A549 (cell line): ENCODE data around the gene GATM. TPM values are rescaled to one million over a fixed set of nuclear protein-coding genes. Genes with fewer than 3 reads are reported as not detected.

Experiments
- ATAC-seq, 2 experiments: fragments of 200-7000 bp in 1 of 2; fragments of >200 bp in 1 of 2; cut with Nextera tagmentation in 1 of 2; cut with Tn5 transposase in 1 of 2; 3 replicates each; pipeline versions ENCODE4 v1.8.0 to v1.9.1; 2018 to 2020; ENCODE audit warnings: mild to moderate bottlenecking in 1 of 2, moderate library complexity in 1 of 2
- CTCF ChIA-PET: fragments of 300-600 bp; sonication (Branson Sonifier 250); formaldehyde crosslinking; extraction: SDS; loops from one replicate; lab custom pipeline; 2021; ENCODE audit warnings: antibody characterized with exemption, inconsistent platforms; lab: Yijun Ruan, JAX
- POLR2A ChIA-PET: fragments of 350-600 bp; formaldehyde crosslinking; extraction: SDS; loops from one replicate; lab custom pipeline; 2021; ENCODE audit warnings: antibody characterized with exemption, inconsistent platforms; lab: Yijun Ruan, JAX
- DNase-seq, 2 experiments: peaks; one replicate each; pipeline versions ENCODE4 v3.0.0 to v3.0.0-alpha.2; 2011 to 2016; ENCODE audit warnings: low read depth in 1 of 2, low spot score in 1 of 2
- FAIRE-seq: peaks from 2 replicates; lab custom pipeline; 2011; peaks lifted over from hg19 to GRCh38; lab: Jason Lieb, UNC
- H3K27ac ChIP-seq, 2 experiments: fragments of >200 bp; sonication (Bioruptor Twin); formaldehyde crosslinking; 3 replicates each; pipeline ENCODE4 v1.5.1; 2016 to 2017
- H3K4me1 ChIP-seq: fragments of >200 bp; sonication (Bioruptor Twin); formaldehyde crosslinking; 3 replicates; pipeline ENCODE4 v1.6.1; 2016
- H3K4me2 ChIP-seq: fragments of >200 bp; sonication (Bioruptor Twin); formaldehyde crosslinking; 3 replicates; pipeline ENCODE4 v1.6.1; 2016
- H3K4me3 ChIP-seq: fragments of >200 bp; sonication (Bioruptor Twin); formaldehyde crosslinking; 3 replicates; pipeline ENCODE4 v1.5.1; 2016
- H3K9me3 ChIP-seq: fragments of >200 bp; sonication (Bioruptor Twin); formaldehyde crosslinking; 3 replicates; pipeline ENCODE4 v1.6.1; 2016
- BHLHE40 ChIP-seq: IDR thresholded peaks from 2 replicates; pipeline ENCODE4 v1.6.1; 2012; ENCODE audit warnings: low read depth, low read length, inconsistent platforms
- CBX8 ChIP-seq: fragments of 200-600 bp; sonication (generic); IDR thresholded peaks from 2 replicates; pipeline ENCODE4 v1.6.1; 2016
- FOXS1 ChIP-seq: fragments of 250-450 bp; sonication (Bioruptor Pico); IDR thresholded peaks from 2 replicates; pipeline ENCODE4 v1.5.0; 2020; ENCODE audit warnings: mild to moderate bottlenecking, moderate library complexity
- HES2 ChIP-seq: fragments of >200 bp; sonication (Bioruptor Twin); formaldehyde crosslinking; IDR thresholded peaks from 2 replicates; pipeline ENCODE4 v1.6.1; 2016
- HEYL ChIP-seq: fragments of 250-450 bp; sonication (Bioruptor Pico); IDR thresholded peaks from 2 replicates; pipeline ENCODE4 v1.8.0; 2021; ENCODE audit warnings: mild to moderate bottlenecking, moderate library complexity
- HMGXB4 ChIP-seq: fragments of 250-450 bp; sonication (Bioruptor Pico); IDR thresholded peaks from 2 replicates; pipeline ENCODE4 v1.5.0; 2021; ENCODE audit warnings: mild to moderate bottlenecking, moderate library complexity, borderline replicate concordance
- HOXA7 ChIP-seq: fragments of 250-450 bp; sonication (Bioruptor Pico); IDR thresholded peaks from 2 replicates; pipeline ENCODE4 v1.5.0; 2020; ENCODE audit warnings: mild to moderate bottlenecking, moderate library complexity
- HOXB13 ChIP-seq: fragments of 250-450 bp; sonication (Bioruptor Pico); IDR thresholded peaks from 2 replicates; pipeline ENCODE4 v1.5.0; 2020; ENCODE audit warnings: low read depth, mild to moderate bottlenecking, moderate library complexity
- HOXB5 ChIP-seq: fragments of 250-450 bp; sonication (Bioruptor Pico); IDR thresholded peaks from 2 replicates; pipeline ENCODE4 v1.5.0; 2020; ENCODE audit warnings: mild to moderate bottlenecking, moderate library complexity
- JUN ChIP-seq, 2 experiments: fragments of >200 bp; sonication (Bioruptor Twin); formaldehyde crosslinking; IDR thresholded peaks; 2 replicates in 1 of 2; 3 replicates in 1 of 2; pipeline ENCODE4 v1.6.1; 2016 to 2017
- JUNB ChIP-seq: fragments of >200 bp; sonication (Bioruptor Twin); formaldehyde crosslinking; IDR thresholded peaks from 2 replicates; pipeline ENCODE4 v1.6.1; 2016
- KDM1A ChIP-seq: fragments of 200-600 bp; sonication (generic); IDR thresholded peaks from 2 replicates; pipeline ENCODE4 v1.6.1; 2016; ENCODE audit warnings: low read depth, mild to moderate bottlenecking
- KDM5A ChIP-seq: fragments of 200-600 bp; sonication (generic); IDR thresholded peaks from 2 replicates; pipeline ENCODE4 v1.6.1; 2016; ENCODE audit warnings: antibody characterized with exemption, mild to moderate bottlenecking
- MAZ ChIP-seq: fragments of 150-350 bp; IDR thresholded peaks from 2 replicates; pipeline ENCODE4 v1.6.1; 2014; ENCODE audit warnings: antibody characterized with exemption, low read depth, low read length, borderline replicate concordance
- NPAS2 ChIP-seq: fragments of 250-450 bp; sonication (Bioruptor Pico); IDR thresholded peaks from 2 replicates; pipeline ENCODE4 v1.8.0; 2022; ENCODE audit warnings: mild to moderate bottlenecking, moderate library complexity, borderline replicate concordance
- NR3C1 ChIP-seq: fragments of >200 bp; sonication (Bioruptor Twin); formaldehyde crosslinking; IDR thresholded peaks from 3 replicates; pipeline ENCODE4 v1.6.1; 2017
- POLR2A ChIP-seq: IDR thresholded peaks from 2 replicates; pipeline ENCODE4 v1.6.1; 2012; ENCODE audit warnings: mild to moderate bottlenecking, low read length
- POLR2AphosphoS2 ChIP-seq: conservative IDR thresholded peaks from 2 replicates; pipeline ENCODE4 v1.6.1; 2012; ENCODE audit warnings: low read length, improper control_type of control experiment, inconsistent platforms
- RARB ChIP-seq: fragments of 250-450 bp; sonication (Bioruptor Pico); IDR thresholded peaks from 2 replicates; pipeline ENCODE4 v1.8.0; 2021; ENCODE audit warnings: mild to moderate bottlenecking, moderate library complexity
- RCOR1 ChIP-seq: fragments of 150-350 bp; IDR thresholded peaks from 2 replicates; pipeline ENCODE4 v1.6.1; 2014; ENCODE audit warnings: antibody characterized with exemption, low read length, low read depth
- REST ChIP-seq: fragments of 200-600 bp; sonication (generic); IDR thresholded peaks from 2 replicates; pipeline ENCODE4 v1.6.1; 2016; ENCODE audit warnings: antibody characterized with exemption, mild to moderate bottlenecking, moderate library complexity
- SREBF2 ChIP-seq: fragments of 450-650 bp; IDR thresholded peaks from 2 replicates; pipeline ENCODE4 v1.6.1; 2014; ENCODE audit warnings: mild to moderate bottlenecking, moderate library complexity
- TFCP2L1 ChIP-seq: fragments of 250-450 bp; sonication (Bioruptor Pico); IDR thresholded peaks from 2 replicates; pipeline ENCODE4 v1.5.0; 2021; ENCODE audit warnings: mild to moderate bottlenecking
- ZFP36 ChIP-seq: fragments of 450-650 bp; IDR thresholded peaks from 2 replicates; pipeline ENCODE4 v1.6.1; 2014; ENCODE audit warnings: borderline replicate concordance; ENCODE audit not compliant: partially characterized antibody
- ZNF302 ChIP-seq: fragments of 250-450 bp; sonication (Bioruptor Pico); IDR thresholded peaks from 2 replicates; pipeline ENCODE4 v1.9.0; 2021; ENCODE audit warnings: inconsistent platforms, mild to moderate bottlenecking, moderate library complexity
- ZSCAN20 ChIP-seq: fragments of 250-450 bp; sonication (Bioruptor Pico); IDR thresholded peaks from 2 replicates; pipeline ENCODE4 v1.8.0; 2022; ENCODE audit warnings: mild to moderate bottlenecking, moderate library complexity
- WGBS: methylation state at CpG from one replicate; pipeline ENCODE4 v1.1.6; 2017; ENCODE audit errors: missing lambda C conversion rate; 5-methylcytosine and 5-hydroxymethylcytosine counted together
- polyA plus RNA-seq, 4 experiments: library from polyadenylated mRNA; depleted of rRNA in 3 of 4; stranded (reverse); fragments of >200 nt; fragmentation: RNase III in 1 of 4; extraction: RNeasy Plus Mini Kit Qiagen cat#74134 plus additional on column Dnase treatment in 1 of 4; gene quantifications; 2 replicates in 3 of 4; 3 replicates in 1 of 4; pipeline ENCODE4 v1.2.3, GENCODE V29; 2011 to 2017
- TF ChIP-seq, protein P1 (sequence below): fragments of >200 bp; sonication (Bioruptor Twin); formaldehyde crosslinking; IDR thresholded peaks from 3 replicates; pipeline ENCODE4 v1.6.1; 2016
- TF ChIP-seq, protein P2 (sequence below): fragments of 250-450 bp; sonication (Bioruptor Pico); IDR thresholded peaks from 2 replicates; pipeline ENCODE4 v1.5.0; 2020; ENCODE audit warnings: low read depth, mild to moderate bottlenecking, moderate library complexity
- TF ChIP-seq, protein P3 (sequence below): fragments of >200 bp; sonication (Bioruptor Twin); formaldehyde crosslinking; IDR thresholded peaks from 3 replicates; pipeline ENCODE4 v1.5.1; 2016

GATM gene
- polyA plus RNA-seq, 2 of the 4 experiments (the other 2 are of a cell fraction) = 4.0 to 6.5 TPM

DNA sequence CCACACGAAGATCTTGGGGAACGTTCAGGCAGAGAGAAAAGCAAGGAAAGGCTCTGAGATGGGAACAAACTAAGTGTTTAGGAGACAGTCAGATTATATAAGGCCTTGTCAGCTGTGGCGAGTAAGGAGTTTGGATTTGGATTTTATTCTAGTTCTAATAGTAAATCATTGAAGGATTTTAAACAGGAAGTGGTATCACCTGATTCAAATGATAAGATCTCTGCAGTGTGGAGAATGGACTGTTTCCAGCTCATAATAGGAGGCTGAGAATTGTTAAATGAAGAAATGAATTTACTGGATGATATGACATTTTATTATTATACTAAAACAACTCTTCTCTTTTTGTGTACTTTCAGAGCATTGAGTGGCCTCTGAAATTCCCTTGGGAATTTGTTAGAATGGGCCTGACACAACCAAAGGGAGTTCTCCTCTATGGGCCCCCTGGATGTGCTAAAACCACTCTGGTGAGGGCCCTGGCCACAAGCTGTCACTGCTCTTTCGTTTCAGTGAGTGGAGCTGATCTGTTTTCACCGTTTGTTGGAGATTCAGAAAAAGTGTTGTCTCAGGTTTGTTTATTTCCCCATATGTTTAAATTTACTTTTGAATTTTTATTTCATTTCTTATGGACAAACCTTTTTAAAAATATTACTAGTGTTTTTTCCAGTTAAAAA, 36.0 kb upstream of the GATM start:
- H3K4me2 ChIP-seq = no peak overlapping the region
- H3K4me1 ChIP-seq = no peaks in the 10 kb centered on the region
- no peak overlapping the region for H3K27ac ChIP-seq
- ChIA-PET CTCF (interaction anchor here (0.9 to 5.5 kb wide), 4 partner anchors 16 to 251 kb away, joined by 3 to 34 read pairs (median 4); no protein-coding TSS in a partner anchor), POLR2A (interaction anchor here (0.9 kb wide), 1 partner anchor 12 kb away, joined by 3 read pairs; a partner anchor contains a TSS)
- ATAC-seq = no peak
- TF ChIP-seq NR3C1 (no peak), POLR2AphosphoS2 (no peak), JUN (IDR thresholded peaks at IDR 0.05) (no peak), ZSCAN20 (no peak), HEYL (CRISPR knock-in tag) (no peak), ZFP36 (no peak), JUNB (no peak), HOXA7 (CRISPR knock-in tag) (no peak), TFCP2L1 (no peak), FOXS1 (no peak), MAZ (no peak), ZNF302 (CRISPR knock-in tag) (no peak), HOXB5 (CRISPR knock-in tag) (no peak)
- TF ChIP-seq, protein P1, sequence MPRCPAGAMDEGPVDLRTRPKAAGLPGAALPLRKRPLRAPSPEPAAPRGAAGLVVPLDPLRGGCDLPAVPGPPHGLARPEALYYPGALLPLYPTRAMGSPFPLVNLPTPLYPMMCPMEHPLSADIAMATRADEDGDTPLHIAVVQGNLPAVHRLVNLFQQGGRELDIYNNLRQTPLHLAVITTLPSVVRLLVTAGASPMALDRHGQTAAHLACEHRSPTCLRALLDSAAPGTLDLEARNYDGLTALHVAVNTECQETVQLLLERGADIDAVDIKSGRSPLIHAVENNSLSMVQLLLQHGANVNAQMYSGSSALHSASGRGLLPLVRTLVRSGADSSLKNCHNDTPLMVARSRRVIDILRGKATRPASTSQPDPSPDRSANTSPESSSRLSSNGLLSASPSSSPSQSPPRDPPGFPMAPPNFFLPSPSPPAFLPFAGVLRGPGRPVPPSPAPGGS = no peak
- TF ChIP-seq, protein P2, sequence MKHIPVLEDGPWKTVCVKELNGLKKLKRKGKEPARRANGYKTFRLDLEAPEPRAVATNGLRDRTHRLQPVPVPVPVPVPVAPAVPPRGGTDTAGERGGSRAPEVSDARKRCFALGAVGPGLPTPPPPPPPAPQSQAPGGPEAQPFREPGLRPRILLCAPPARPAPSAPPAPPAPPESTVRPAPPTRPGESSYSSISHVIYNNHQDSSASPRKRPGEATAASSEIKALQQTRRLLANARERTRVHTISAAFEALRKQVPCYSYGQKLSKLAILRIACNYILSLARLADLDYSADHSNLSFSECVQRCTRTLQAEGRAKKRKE = no peak
- H3K4me3 ChIP-seq = no peak overlapping the region
- no peak for DNase-seq
- FAIRE-seq = no peak
- 85% methylated on average over 5 of the region's 5 CpGs for WGBS
- H3K9me3 ChIP-seq = no peaks in the 10 kb centered on the region

GRCh38 chr15:45409596-45409995, 31.3 kb upstream of the GATM start:
- Histone ChIP-seq H3K4me3 (no peak overlapping the region), H3K4me2 (no peak overlapping the region), H3K27ac (no peak overlapping the region), H3K4me1 (peaks cover 2% of the 10 kb centered on the region; the same call in 1 of the 3 replicates), H3K9me3 (no peaks in the 10 kb centered on the region)
- no peak for FAIRE-seq
- POLR2A ChIA-PET = interaction anchor here (0.7 kb wide), 1 partner anchor 44 kb away, joined by 4 read pairs; no protein-coding TSS in a partner anchor
- CTCF ChIA-PET = interaction anchor here (0.6 to 1.4 kb wide), 5 partner anchors 10 to 565 kb away, joined by 3 to 4 read pairs (median 3); no protein-coding TSS in a partner anchor
- DNase-seq = no peak
- no peak for ATAC-seq
- WGBS = 94% methylated on average over 5 of the region's 5 CpGs
- TF ChIP-seq HES2 = no peak
- TF ChIP-seq ZNF302 (CRISPR knock-in tag) = no peak
- TF ChIP-seq RCOR1 = no peak
- TF ChIP-seq BHLHE40 = no peak
- TF ChIP-seq SREBF2 = no peak
- no peak for TF ChIP-seq CBX8
- TF ChIP-seq KDM1A = no peak
- no peak for TF ChIP-seq POLR2A
- TF ChIP-seq HOXB13 (CRISPR knock-in tag) = no peak
- no peak for TF ChIP-seq ZFP36
- no peak for TF ChIP-seq KDM5A
- TF ChIP-seq HMGXB4 (CRISPR knock-in tag) = no peak
- TF ChIP-seq REST = no peak
- TF ChIP-seq, protein P3, sequence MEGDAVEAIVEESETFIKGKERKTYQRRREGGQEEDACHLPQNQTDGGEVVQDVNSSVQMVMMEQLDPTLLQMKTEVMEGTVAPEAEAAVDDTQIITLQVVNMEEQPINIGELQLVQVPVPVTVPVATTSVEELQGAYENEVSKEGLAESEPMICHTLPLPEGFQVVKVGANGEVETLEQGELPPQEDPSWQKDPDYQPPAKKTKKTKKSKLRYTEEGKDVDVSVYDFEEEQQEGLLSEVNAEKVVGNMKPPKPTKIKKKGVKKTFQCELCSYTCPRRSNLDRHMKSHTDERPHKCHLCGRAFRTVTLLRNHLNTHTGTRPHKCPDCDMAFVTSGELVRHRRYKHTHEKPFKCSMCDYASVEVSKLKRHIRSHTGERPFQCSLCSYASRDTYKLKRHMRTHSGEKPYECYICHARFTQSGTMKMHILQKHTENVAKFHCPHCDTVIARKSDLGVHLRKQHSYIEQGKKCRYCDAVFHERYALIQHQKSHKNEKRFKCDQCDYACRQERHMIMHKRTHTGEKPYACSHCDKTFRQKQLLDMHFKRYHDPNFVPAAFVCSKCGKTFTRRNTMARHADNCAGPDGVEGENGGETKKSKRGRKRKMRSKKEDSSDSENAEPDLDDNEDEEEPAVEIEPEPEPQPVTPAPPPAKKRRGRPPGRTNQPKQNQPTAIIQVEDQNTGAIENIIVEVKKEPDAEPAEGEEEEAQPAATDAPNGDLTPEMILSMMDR = no peak
- TF ChIP-seq NPAS2 (CRISPR knock-in tag) = no peak
- TF ChIP-seq RARB (CRISPR knock-in tag) = no peak
